Mesothelial cell of epicardium (in vitro differentiated cells): ENCODE data around the gene SETD1B. TPM values are rescaled to one million over a fixed set of nuclear protein-coding genes. Genes with fewer than 3 reads are reported as not detected.

Source experiments
- DNase-seq, 2 experiments: peaks; one replicate each; pipeline ENCODE4 v3.0.0; 2021; ENCODE audit warnings: low spot score in 2 of 2; ENCODE audit not compliant: unreplicated experiment in 2 of 2
- H3K27ac Mint-ChIP-seq: 2 replicates; pipeline ENCODE4 v1.8.0; 2021; ENCODE audit warnings: mixed read lengths
- H3K27me3 Mint-ChIP-seq: 2 replicates; pipeline ENCODE4 v1.8.0; 2021; ENCODE audit warnings: low read depth, mixed read lengths
- H3K36me3 Mint-ChIP-seq: 2 replicates; pipeline ENCODE4 v1.8.0; 2021; ENCODE audit warnings: mixed read lengths
- H3K4me1 Mint-ChIP-seq: 2 replicates; pipeline ENCODE4 v1.8.0; 2021; ENCODE audit warnings: mixed read lengths
- H3K4me3 Mint-ChIP-seq: 2 replicates; pipeline ENCODE4 v1.8.0; 2021; ENCODE audit warnings: mild to moderate bottlenecking, moderate library complexity, mixed read lengths
- H3K9me3 Mint-ChIP-seq: 2 replicates; pipeline ENCODE4 v1.8.0; 2021; ENCODE audit warnings: mixed read lengths
- CTCF ChIP-seq: fragments of 200-600 bp; sonication (generic); IDR thresholded peaks from one replicate; pipeline ENCODE4 v1.5.0; 2021; ENCODE audit warnings: antibody characterized with exemption; ENCODE audit not compliant: unreplicated experiment
- total RNA-seq: library from RNA; stranded (reverse); gene quantifications from 3 replicates; pipeline ENCODE4 v1.2.1, GENCODE V29; 2021

The SETD1B gene
- total RNA-seq, 1 donor from 2014 or later, result 27.2 TPM

- Mint-ChIP-seq H3K36me3 (peaks cover 45% of the 10 kb centered on the region), H3K27me3 (no peaks in the 10 kb centered on the region), H3K27ac (no peak overlapping the region), H3K4me3 (no peak overlapping the region), H3K9me3 (no peaks in the 10 kb centered on the region), H3K4me1 (no peaks in the 10 kb centered on the region)
- TF ChIP-seq CTCF, result no peak
- no peak for DNase-seq
These were observed 26.3 kb downstream of the SETD1B start for GRCh38 chr12:121830134-121830533.

- no peak for TF ChIP-seq CTCF
- DNase-seq, result no peak
- Mint-ChIP-seq H3K9me3 (no peaks in the 10 kb centered on the region), H3K4me3 (no peak overlapping the region), H3K27ac (no peak overlapping the region), H3K27me3 (no peaks in the 10 kb centered on the region), H3K4me1 (no peaks in the 10 kb centered on the region), H3K36me3 (peaks cover 45% of the 10 kb centered on the region)
These were observed 26.9 kb downstream of the SETD1B start for GRCh38 chr12:121830588-121831265.

GRCh38 chr12:121831571-121832245 lies 27.9 kb downstream of the SETD1B start:
- Mint-ChIP-seq H3K27me3 (no peaks in the 10 kb centered on the region), H3K4me1 (no peaks in the 10 kb centered on the region), H3K9me3 (no peaks in the 10 kb centered on the region), H3K27ac (no peak overlapping the region), H3K36me3 (peaks cover 39% of the 10 kb centered on the region), H3K4me3 (no peak overlapping the region)
- DNase-seq, result no peak
- no peak for TF ChIP-seq CTCF

GRCh38 chr12:121837680-121838079 lies 33.9 kb downstream of the SETD1B start:
- no peaks in the 10 kb centered on the region for H3K36me3 Mint-ChIP-seq
- H3K27me3 Mint-ChIP-seq, result no peaks in the 10 kb centered on the region
- H3K4me3 Mint-ChIP-seq, result no peak overlapping the region
- no peak for DNase-seq
- no peaks in the 10 kb centered on the region for H3K9me3 Mint-ChIP-seq
- no peak for TF ChIP-seq CTCF
- peaks cover 9% of the 10 kb centered on the region for H3K4me1 Mint-ChIP-seq
- no peak overlapping the region for H3K27ac Mint-ChIP-seq

GRCh38 chr12:121838126-121838525 lies 34.3 kb downstream of the SETD1B start:
- H3K4me3 Mint-ChIP-seq, result no peak overlapping the region
- no peaks in the 10 kb centered on the region for H3K27me3 Mint-ChIP-seq
- TF ChIP-seq CTCF, result no peak
- H3K9me3 Mint-ChIP-seq, result no peaks in the 10 kb centered on the region
- no peak for DNase-seq
- H3K4me1 Mint-ChIP-seq, result peaks cover 9% of the 10 kb centered on the region
- no peaks in the 10 kb centered on the region for H3K36me3 Mint-ChIP-seq
- peak overlapping the region; percentile 39 for H3K27ac Mint-ChIP-seq
